ENCODE data around the gene NUP37.
"Not testable (repeated sequence)": the region's sequence is repeated elsewhere in the genome, so short reads cannot be mapped to it uniquely, and the experiment has no call there.

NUP37 gene, protein sequence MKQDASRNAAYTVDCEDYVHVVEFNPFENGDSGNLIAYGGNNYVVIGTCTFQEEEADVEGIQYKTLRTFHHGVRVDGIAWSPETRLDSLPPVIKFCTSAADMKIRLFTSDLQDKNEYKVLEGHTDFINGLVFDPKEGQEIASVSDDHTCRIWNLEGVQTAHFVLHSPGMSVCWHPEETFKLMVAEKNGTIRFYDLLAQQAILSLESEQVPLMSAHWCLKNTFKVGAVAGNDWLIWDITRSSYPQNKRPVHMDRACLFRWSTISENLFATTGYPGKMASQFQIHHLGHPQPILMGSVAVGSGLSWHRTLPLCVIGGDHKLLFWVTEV

DNA sequence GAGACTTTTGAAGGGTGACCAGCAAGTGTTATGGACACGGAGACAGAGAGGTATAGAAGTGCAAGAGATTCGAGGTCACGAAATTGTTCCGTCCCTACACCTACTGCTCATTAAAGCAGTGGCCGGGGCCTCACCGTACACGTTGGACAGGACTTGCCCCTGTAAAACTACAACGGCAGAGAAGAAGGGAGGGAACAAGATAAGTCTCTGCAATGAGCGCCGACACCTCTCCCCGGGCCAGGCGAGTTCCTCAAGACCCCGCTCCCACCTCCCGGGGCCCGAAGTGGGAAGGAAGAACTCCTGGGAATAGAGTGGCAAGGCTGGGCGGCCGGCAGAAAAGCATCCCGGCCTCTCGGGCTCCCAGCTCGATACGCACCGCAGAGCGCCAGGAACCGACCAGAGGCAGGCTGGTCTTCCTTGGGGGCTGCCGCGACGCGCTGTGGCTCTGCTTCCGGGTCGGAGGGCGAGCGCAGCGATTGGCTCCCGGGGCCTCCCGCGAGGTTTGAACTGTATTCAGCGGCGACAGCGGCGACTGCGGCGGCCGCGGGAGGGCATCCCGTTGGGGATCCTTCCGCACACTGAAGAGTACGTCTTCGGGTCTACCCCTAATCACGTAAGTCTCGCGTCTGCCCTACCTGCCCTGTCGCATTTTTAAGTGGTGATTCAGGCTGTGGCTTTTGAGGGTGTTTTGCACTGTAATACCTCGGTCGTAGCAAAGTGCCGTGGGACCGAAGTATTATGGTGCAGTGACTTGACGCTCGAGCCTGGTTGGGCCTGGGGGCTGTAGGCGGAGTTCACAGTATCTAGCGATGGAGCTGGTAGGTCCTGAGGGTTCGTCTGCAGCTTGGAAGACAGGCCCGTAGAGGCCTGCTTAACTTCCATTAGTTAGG is at the start of gene NUP37, which contains the start of gene PARPBP:
Gene NUP37 (minus strand): TSS at position 441 of the 890 bp plus-strand sequence. CDS start 1,596 bp downstream, outside the sequence.
Gene PARPBP (plus strand): TSS at position 510 of the 890 bp plus-strand sequence. CDS start 3,706 bp downstream, outside the sequence.
- Histone ChIP-seq H3K4me3 (ENCODE audit: low read depth, low read length) (peak within 1 kb of the TSS; percentile 90), H3K27ac (peak within 1 kb of the TSS; percentile 51), H3K27me3 (replicated peaks) (no peaks in the 10 kb centered on the region), H3K36me3 (replicated peaks) (no peaks in the 10 kb centered on the region)
- in situ Hi-C loops (cut with HindIII; ENCODE audit: low pct_ligation_motif_present, low sequenced_read_pairs), result no loop called here
- DNase-seq, result peak; percentile 85
- TF ChIP-seq, protein P1, sequence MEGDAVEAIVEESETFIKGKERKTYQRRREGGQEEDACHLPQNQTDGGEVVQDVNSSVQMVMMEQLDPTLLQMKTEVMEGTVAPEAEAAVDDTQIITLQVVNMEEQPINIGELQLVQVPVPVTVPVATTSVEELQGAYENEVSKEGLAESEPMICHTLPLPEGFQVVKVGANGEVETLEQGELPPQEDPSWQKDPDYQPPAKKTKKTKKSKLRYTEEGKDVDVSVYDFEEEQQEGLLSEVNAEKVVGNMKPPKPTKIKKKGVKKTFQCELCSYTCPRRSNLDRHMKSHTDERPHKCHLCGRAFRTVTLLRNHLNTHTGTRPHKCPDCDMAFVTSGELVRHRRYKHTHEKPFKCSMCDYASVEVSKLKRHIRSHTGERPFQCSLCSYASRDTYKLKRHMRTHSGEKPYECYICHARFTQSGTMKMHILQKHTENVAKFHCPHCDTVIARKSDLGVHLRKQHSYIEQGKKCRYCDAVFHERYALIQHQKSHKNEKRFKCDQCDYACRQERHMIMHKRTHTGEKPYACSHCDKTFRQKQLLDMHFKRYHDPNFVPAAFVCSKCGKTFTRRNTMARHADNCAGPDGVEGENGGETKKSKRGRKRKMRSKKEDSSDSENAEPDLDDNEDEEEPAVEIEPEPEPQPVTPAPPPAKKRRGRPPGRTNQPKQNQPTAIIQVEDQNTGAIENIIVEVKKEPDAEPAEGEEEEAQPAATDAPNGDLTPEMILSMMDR (IDR thresholded peaks at IDR 0.05; ENCODE audit: low read depth, low read length, missing control alignments), result peak; percentile 5

DNA sequence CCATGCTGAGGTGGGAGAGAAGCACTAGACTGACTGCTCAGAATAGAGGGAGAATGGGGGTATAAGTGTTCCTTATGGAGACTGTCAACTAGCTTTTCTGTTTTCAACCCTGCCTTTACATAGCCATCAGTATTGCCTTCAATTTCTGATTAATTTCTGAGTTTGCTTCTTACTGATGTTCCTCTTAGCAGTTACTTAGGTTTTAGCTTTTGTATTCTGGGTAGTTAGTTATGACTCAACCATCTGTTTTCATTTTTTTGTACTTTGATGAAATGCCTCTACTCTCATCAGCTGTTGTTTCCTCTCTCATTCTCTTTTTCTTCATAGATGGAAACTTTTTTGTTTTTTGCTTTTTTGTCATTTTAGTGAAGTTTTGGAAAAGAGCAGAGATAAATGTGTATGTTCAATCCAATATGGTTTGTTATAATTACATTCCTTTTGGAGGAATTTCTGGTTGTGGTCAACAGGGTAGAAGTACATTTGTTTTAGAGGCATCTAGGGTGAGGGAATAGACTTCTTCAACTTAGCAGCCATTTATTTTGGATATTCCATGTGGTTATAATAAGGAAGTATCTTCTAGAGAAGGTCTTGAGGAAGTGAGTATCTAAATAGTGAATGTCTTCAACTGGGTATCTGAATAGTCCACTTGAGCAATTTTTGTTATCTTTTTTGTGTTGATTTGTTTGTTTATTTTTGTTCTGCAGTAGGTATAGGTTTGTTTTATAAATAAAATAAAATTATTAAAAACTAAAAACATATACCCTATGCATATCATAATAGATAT is 48.1 kb upstream of the NUP37 start:
- Histone ChIP-seq H3K27ac (no peak overlapping the region), H3K36me3 (replicated peaks) (no peaks in the 10 kb centered on the region), H3K27me3 (replicated peaks) (no peaks in the 10 kb centered on the region), H3K4me3 (ENCODE audit: low read depth, low read length) (no peak overlapping the region)
- TF ChIP-seq, protein P1 (IDR thresholded peaks at IDR 0.05; ENCODE audit: low read depth, low read length, missing control alignments), result no peak
- no peak for DNase-seq
- in situ Hi-C loops (cut with HindIII; ENCODE audit: low pct_ligation_motif_present, low sequenced_read_pairs), result no loop called here

DNA sequence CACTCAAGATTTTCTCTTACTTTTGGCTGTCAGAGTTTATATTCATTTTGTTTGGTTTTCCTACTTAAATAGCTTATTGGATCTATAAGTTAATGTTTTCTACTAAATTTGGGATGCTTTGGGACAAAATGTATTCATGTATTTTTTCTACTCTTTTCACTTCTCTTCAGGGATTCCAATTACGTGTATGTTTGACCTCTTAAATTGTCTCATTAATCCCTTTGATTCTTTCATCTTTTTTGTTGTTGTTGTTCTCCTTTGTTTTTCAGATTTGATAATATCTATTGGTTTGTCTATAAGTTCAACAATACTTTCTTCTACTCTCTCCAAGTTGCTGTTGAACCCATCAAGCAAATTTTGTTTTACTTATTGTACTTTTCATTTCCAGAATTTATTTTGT is 43.5 kb upstream of the NUP37 start:
- H3K36me3 ChIP-seq (replicated peaks), result no peaks in the 10 kb centered on the region
- no peak overlapping the region for H3K4me3 ChIP-seq (ENCODE audit: low read depth, low read length)
- in situ Hi-C loops (cut with HindIII; ENCODE audit: low pct_ligation_motif_present, low sequenced_read_pairs), result no loop called here
- H3K27ac ChIP-seq, result no peak overlapping the region
- TF ChIP-seq, protein P1 (IDR thresholded peaks at IDR 0.05; ENCODE audit: low read depth, low read length, missing control alignments), result no peak
- DNase-seq, result no peak
- no peaks in the 10 kb centered on the region for H3K27me3 ChIP-seq (replicated peaks)

DNA sequence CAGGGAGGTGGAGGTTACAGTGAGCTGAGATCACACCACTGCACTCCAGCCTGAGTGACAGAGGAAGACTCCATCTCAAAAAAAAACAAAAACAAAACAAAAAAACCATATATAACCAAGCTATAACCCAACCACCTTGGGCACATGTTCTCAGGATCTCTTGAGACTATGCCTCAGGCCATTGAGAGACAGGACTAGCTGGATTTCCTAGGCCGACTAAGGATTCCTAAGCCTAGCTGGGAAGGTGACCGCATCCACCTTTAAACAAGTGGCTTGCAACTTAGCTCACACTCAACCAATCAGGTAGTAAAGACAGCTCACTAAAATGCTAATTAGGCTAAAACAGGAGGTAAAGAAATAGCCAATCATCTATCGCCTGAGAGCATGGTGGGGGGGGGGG is 35.3 kb upstream of the NUP37 start:
- DNase-seq; H3K36me3 ChIP-seq (replicated peaks); H3K27me3 ChIP-seq (replicated peaks); in situ Hi-C loops (cut with HindIII; ENCODE audit: low pct_ligation_motif_present, low sequenced_read_pairs); H3K27ac ChIP-seq; H3K4me3 ChIP-seq (ENCODE audit: low read depth, low read length): not testable (repeated sequence)

DNA sequence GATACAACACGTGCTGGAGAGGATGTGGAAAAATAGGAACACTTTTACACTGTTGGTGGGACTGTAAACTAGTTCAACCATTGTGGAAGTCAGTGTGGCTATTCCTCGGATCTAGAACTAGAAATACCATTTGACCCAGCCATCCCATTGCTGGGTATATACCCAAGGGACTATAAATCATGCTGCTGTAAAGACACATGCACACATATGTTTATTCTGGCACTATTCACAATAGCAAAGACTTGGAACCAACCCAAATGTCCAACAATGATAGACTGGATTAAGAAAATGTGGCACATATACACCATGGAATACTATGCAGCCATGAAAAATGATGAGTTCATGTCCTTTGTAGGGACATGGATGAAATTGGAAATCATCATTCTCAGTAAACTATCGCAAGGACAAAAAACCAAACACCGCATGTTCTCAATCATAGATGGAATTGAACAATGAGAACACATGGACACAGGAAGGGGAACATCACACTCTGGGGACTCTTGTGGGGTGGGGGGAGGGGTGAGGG is 27.2 kb upstream of the NUP37 start:
- H3K27ac ChIP-seq; in situ Hi-C loops (cut with HindIII; ENCODE audit: low pct_ligation_motif_present, low sequenced_read_pairs); H3K36me3 ChIP-seq (replicated peaks); H3K27me3 ChIP-seq (replicated peaks); H3K4me3 ChIP-seq (ENCODE audit: low read depth, low read length); DNase-seq: not testable (repeated sequence)

DNA sequence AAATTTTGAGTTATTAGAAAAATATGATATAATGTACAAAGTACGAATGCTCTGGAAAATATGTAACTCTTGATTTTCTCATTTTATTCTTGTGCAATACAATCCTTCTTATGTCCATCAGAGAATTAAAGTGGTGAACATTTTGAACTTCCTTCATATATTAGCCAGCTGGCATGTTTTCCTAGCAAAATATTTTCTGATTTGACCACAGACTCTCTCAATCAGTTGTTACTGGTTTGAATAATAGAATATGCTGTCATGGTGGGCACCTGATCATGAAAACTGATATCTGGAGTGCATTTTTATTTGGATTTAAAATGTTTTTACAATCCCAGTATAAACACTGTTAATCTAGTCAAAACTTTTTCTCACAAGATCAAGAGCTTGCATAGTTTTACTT is 24.3 kb upstream of the NUP37 start:
- in situ Hi-C loops (cut with HindIII; ENCODE audit: low pct_ligation_motif_present, low sequenced_read_pairs), result no loop called here
- H3K27ac ChIP-seq, result no peak overlapping the region
- TF ChIP-seq, protein P1 (IDR thresholded peaks at IDR 0.05; ENCODE audit: low read depth, low read length, missing control alignments), result no peak

DNA sequence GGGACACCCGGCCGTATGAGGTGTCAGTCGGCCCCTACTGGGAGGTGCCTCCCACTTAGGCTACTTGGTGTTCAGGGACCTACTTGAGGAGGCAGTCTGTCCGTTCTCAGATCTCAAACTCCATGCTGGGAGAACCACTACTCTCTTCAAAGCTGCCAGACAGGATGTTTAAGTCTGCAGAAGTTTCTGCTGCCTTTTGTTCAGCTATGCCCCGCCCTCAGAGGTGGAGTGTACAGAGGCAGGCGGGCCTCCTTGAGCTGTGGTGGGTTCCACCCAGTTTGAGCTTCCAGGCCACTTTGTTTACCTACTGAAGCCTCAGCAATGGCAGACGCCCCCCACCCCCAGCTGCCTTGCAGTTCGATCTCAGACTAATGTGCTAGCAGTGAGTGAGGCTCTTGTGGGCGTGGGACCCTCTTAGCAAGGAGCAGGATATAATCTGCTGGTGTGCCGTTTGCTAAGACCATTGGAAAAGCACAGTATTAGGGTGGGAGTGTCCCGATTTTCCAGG is 23.0 kb upstream of the NUP37 start:
- DNase-seq; H3K4me3 ChIP-seq (ENCODE audit: low read depth, low read length); H3K27ac ChIP-seq; H3K27me3 ChIP-seq (replicated peaks); in situ Hi-C loops (cut with HindIII; ENCODE audit: low pct_ligation_motif_present, low sequenced_read_pairs); H3K36me3 ChIP-seq (replicated peaks): not testable (repeated sequence)

More for the DNA sequence above, 24.3 kb upstream of the NUP37 start:
- H3K27me3 ChIP-seq (replicated peaks), result no peaks in the 10 kb centered on the region
- H3K36me3 ChIP-seq (replicated peaks), result no peaks in the 10 kb centered on the region
- no peak overlapping the region for H3K4me3 ChIP-seq (ENCODE audit: low read depth, low read length)
- no peak for DNase-seq

DNA sequence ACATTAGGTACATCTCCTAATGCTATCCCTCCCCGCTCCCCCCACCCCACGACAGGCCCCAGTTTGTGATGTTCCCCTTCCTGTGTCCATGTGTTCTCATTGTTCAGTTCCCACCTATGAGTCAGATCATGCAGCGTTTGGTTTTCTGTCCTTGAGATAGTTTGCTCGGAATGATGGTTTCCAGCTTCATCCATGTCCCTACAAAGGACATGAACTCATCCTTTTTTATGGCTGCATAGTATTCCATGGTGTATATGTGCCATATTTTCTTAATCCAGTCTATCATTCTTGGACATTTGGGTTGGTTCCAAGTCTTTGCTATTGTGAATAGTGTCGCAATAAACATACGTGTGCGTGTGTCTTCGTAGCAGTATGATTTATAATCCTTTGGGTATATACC is 17.7 kb upstream of the NUP37 start:
- DNase-seq; H3K36me3 ChIP-seq (replicated peaks); H3K4me3 ChIP-seq (ENCODE audit: low read depth, low read length); H3K27ac ChIP-seq; H3K27me3 ChIP-seq (replicated peaks); in situ Hi-C loops (cut with HindIII; ENCODE audit: low pct_ligation_motif_present, low sequenced_read_pairs): not testable (repeated sequence)

DNA sequence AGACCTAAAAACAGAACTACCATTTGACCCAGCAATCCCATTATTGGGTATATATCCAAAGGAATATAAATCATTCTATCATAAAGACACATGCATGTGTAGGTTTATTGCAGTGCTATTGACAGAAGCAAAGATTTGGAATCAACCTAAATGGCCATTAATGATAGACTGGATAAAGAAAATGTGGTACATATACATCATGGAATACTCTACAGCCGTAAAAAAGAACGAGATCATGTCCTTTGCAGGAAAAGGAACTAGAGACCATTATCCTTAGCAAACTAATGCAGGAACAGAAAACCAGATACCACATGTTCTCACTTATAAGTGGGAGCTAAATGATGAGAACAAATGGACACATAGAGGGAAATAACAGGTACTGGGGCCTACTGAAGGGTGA is 11.5 kb upstream of the NUP37 start:
- H3K4me3 ChIP-seq (ENCODE audit: low read depth, low read length); in situ Hi-C loops (cut with HindIII; ENCODE audit: low pct_ligation_motif_present, low sequenced_read_pairs); H3K27ac ChIP-seq; H3K27me3 ChIP-seq (replicated peaks); DNase-seq; H3K36me3 ChIP-seq (replicated peaks): not testable (repeated sequence)
